ENCODE data around the gene PRKCE.

GRCh38 chr2:45711224-45711623, 59.7 kb downstream of the PRKCE start:
- TF ChIP-seq TAF1 (IDR thresholded peaks at IDR 0.05; ENCODE audit: borderline replicate concordance, low read depth, low read length) = no peak
- no peak for TF ChIP-seq POLR2A (IDR thresholded peaks at IDR 0.05; ENCODE audit: low read depth, low read length)
- TF ChIP-seq POLR2AphosphoS5 (IDR thresholded peaks at IDR 0.05; ENCODE audit: low read depth, low read length) = no peak
